SK-N-SH treated with all-trans-retinoic acid at 6 μM for 48 hours (cell line): ENCODE data around the gene STXBP5.

Experiments
- ARNTL ChIP-seq: fragments of 450-650 bp; formaldehyde crosslinking; IDR thresholded peaks from 2 replicates; pipeline ENCODE4 v1.5.0; 2020; ENCODE audit warnings: low read depth, mild to moderate bottlenecking, moderate library complexity, borderline replicate concordance
- ESRRG ChIP-seq: fragments of 250-450 bp; sonication (Bioruptor Pico); IDR thresholded peaks from 2 replicates; pipeline ENCODE4 v1.6.1; 2021; ENCODE audit warnings: mild to moderate bottlenecking
- PATZ1 ChIP-seq: fragments of 250-450 bp; sonication (Bioruptor Pico); IDR thresholded peaks from 2 replicates; pipeline ENCODE4 v1.8.0; 2020; ENCODE audit warnings: mild to moderate bottlenecking, moderate library complexity, borderline replicate concordance
- POU6F1 ChIP-seq: fragments of 250-450 bp; sonication (Bioruptor Pico); IDR thresholded peaks from 2 replicates; pipeline ENCODE4 v1.8.0; 2021; ENCODE audit warnings: low read depth, mild to moderate bottlenecking, moderate library complexity, borderline replicate concordance
- PPARA ChIP-seq: fragments of 250-450 bp; sonication (Bioruptor Pico); IDR thresholded peaks from 2 replicates; pipeline ENCODE4 v1.5.0; 2020; ENCODE audit warnings: mild to moderate bottlenecking, borderline replicate concordance
- RARB ChIP-seq: fragments of 250-450 bp; sonication (Bioruptor Pico); IDR thresholded peaks from 2 replicates; pipeline ENCODE4 v1.8.0; 2021; ENCODE audit warnings: mild to moderate bottlenecking, moderate library complexity
- SNAI2 ChIP-seq: fragments of 250-450 bp; sonication (Bioruptor Pico); IDR thresholded peaks from 2 replicates; pipeline ENCODE4 v1.5.0; 2020; ENCODE audit warnings: mild to moderate bottlenecking, moderate library complexity
- TCF4 ChIP-seq: fragments of 250-450 bp; sonication (Bioruptor Pico); IDR thresholded peaks from 2 replicates; pipeline ENCODE4 v1.8.0; 2021; ENCODE audit warnings: mild to moderate bottlenecking, moderate library complexity, borderline replicate concordance
- TOX ChIP-seq: fragments of 250-450 bp; sonication (Bioruptor Pico); IDR thresholded peaks from 2 replicates; pipeline ENCODE4 v1.8.0; 2021; ENCODE audit warnings: mild to moderate bottlenecking, moderate library complexity, borderline replicate concordance
- ZFP3 ChIP-seq: fragments of 250-450 bp; sonication (Bioruptor Pico); IDR thresholded peaks from 2 replicates; pipeline ENCODE4 v1.5.0; 2020; ENCODE audit warnings: mild to moderate bottlenecking, moderate library complexity
- ZNF565 ChIP-seq: fragments of 450-650 bp; formaldehyde crosslinking; conservative IDR thresholded peaks from 2 replicates; pipeline ENCODE4 v1.5.0; 2020; ENCODE audit warnings: low read depth, mild to moderate bottlenecking, moderate library complexity

- TF ChIP-seq ESRRG (CRISPR knock-in tag) (no peak), ARNTL (CRISPR knock-in tag) (no peak), TCF4 (CRISPR knock-in tag) (no peak), PATZ1 (CRISPR knock-in tag) (no peak), POU6F1 (CRISPR knock-in tag) (no peak), ZFP3 (no peak), ZNF565 (CRISPR knock-in tag) (no peak), PPARA (CRISPR knock-in tag) (no peak), RARB (CRISPR knock-in tag) (no peak), SNAI2 (CRISPR knock-in tag) (no peak), TOX (no peak)
Observed at GRCh38 chr6:147325557-147325956, 121.3 kb downstream of the STXBP5 start.
